Limb (tissue), 2 donors: ENCODE measurements around the gene VPS51.

Experiments used
- DNase-seq, 2 donors: peaks; one replicate each; pipeline ENCODE4 v3.0.0-alpha.2; 2016; ENCODE audit errors: extremely low spot score in 2 of 2

The VPS51 gene

DNA sequence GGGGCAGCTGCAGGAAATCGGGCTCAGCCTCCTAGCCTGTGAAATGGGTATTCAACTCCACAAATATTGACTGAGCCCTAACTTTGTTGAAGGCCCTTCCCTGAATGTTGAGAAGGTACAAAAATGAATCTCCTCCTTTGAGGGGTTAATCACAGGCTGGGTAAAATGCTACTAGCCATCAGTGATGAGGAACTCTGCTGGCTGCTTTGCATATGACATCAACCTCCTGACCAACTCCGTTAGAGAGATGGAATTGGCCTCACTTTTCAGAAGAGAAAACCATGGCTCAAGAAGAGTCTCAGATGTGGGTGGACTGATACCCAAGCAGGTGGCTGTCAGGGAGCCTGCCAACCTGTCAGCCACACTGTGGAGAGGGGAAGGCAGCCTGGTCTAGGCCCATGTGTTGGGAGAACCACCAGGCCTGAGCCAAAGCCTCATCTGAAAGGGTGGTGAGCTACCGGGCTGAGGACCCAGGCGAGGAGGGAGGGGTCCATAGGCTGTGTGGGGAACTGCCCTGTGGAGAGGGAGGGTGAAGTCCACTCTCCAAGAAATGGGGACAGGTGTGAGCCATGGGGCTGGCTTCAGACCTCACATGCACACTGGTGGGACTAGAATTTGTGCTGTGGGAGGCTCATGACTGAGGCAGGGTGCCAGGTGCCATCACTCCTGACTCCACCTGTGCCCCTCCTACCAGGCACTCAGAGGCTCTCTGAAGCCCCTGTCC, 23.9 kb upstream of the VPS51 start:
- no peak for DNase-seq

DNA sequence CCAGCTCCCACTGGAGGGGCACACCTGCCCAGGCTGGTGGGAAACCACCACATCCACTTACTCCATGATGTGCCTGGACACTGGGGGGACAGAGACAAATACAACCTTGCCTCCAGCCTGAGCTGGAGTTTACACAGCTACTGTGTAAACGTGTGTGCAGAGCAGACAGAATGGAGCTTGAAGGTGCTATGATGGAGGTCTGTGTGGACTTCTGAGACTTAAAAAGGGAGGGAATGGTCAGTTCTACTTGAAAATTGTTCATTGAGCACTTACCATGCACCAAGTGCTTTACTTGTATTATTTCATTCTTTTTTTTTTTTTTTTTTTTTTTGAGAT, 23.4 kb upstream of the VPS51 start:
- DNase-seq, result no peak

DNA sequence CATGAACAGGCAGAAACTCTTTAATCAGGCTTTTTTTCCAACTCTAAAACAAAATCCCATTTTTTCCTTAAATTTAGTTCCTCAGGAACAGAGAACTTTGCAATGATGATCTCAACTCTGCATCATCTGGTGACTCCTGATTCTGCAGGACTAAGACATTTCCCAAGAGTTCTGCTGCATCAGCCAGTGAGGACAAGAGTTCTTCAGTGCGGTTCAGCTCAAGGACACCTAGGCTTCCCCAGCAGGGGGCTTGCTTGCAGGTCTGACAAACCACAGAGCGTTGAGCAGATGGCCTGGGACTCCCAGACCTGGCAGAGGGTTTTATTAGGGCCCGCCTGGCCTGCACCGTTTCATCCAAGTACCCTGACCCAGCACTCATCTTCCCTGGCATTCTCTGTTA, 18.6 kb upstream of the VPS51 start:
- no peak for DNase-seq

DNA sequence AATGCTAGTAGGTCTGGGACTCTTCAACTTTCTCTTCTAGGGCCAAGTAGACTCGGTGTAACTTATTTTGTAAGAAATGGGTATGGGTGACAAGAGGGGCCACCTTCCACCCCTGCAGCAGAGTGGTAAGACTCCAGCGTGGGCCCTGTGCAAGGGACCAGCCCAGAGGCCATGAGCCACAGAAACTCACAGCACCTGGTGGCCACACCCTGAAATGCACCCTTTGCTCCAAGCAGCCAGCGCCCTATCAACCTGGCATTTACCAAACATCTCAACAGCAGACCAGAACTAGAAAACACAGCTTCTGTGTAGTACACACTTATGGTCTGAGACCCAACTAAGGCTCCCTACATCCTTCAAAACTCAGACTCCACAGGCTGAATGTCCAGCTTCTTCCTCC, 17.9 kb upstream of the VPS51 start:
- DNase-seq, result no peak

DNA sequence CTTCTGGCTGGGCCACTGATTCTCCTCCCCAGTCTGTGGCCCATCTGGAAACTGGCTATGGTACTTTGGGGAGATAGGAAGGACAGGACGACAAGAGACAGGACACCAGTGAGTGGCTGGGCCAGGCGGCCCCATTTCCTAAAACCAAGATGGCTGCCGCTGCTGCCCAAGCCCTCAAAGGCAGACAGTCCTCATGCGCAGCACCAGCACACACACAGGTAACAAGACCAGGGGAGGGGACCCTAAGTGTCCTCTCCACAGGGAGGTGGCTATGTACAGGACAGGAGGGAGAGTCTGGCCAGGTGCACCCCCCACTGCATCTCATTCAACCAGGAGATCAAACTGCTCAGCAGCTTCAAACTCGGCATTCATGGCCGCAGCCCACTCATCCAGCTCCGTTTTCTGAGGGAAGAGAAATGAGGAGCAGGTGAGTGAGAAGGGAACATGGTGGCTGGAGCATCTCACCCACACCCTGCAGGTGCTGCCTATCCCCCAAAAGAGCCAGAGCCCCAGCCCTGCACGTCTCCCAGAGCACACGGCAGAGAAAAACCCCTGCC, 17.1 kb upstream of the VPS51 start:
- no peak for DNase-seq

DNA sequence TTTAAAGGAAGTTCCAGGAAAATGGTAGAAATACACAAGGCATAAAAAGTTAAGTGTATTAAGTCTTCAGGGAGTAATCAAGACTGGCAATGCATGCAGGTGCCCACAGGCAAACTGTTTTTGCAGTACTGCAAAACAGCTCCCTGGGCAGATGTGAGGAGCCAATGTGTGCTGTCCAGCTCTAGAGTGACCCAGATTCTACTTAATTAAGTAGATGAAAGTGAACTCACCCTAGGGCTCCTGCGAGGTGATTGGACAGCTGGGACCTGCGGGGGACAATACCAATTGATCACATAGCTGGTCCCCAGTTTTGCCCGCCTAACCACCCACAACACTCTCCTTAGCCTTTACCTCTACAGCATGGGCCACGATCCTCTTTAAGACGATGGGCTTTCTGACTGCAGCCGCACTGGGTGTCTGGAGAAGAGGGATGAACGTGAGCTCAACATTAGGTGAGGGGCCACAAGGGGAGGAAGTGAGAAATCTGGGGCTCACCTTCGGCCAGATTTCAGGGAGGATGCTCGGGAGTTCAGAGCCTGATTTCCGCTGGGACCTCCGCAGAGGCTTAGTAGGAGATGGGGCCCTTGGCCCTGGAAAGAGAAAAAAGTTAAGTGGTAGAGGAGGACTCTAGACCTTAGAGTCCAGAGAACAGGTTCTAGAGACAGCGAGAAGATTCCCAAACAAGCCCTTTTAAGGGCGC, 12.7 kb upstream of the VPS51 start:
- no peak for DNase-seq

DNA sequence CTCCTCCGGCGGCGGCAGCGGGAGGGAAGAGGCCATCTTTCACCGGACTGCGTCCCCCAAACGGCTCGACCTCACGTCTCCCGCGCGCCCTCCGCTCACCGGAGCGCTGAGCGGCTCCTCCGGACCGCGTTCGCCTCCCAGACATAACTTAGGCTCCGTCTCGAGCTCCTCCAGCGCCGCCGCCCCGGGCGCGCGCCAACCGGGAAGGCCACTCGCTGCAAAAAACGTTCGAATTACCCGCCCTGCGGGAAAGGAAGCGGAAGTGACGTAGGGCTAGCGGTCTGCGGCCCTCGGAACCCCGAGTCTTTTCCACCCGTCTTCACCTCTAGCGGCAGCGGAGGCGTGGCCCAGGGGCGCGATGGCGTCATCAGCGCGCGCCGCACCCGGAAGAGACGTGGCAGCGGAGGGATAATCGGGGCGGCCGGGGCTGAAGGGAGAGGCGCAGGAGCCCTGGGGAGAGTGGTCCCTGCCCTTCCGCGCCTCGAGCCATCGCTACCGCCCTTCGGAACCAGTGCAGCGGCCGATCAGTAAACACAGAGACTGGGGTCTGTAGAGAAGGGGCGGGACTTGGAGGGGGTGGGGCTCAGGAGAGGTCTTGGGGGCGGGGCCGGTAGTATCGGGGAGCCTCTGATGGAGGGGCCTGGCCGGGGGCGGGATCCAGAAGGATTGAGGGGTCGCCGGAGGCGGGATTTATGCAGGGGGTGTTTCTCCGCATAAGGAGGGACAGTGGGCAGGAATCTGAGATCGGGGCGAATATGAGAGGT, 12.0 kb upstream of the VPS51 start, which contains the start of the genes CDCA5 and ZFPL1:
CDCA5 (minus strand) TSS at position 207 of the 764 bp plus-strand sequence; CDS start at position 145, 62 bp downstream.
ZFPL1 (plus strand) TSS at position 389 of the 764 bp plus-strand sequence. CDS start 477 bp downstream, outside the sequence.
- DNase-seq, result peak; percentile 98

DNA sequence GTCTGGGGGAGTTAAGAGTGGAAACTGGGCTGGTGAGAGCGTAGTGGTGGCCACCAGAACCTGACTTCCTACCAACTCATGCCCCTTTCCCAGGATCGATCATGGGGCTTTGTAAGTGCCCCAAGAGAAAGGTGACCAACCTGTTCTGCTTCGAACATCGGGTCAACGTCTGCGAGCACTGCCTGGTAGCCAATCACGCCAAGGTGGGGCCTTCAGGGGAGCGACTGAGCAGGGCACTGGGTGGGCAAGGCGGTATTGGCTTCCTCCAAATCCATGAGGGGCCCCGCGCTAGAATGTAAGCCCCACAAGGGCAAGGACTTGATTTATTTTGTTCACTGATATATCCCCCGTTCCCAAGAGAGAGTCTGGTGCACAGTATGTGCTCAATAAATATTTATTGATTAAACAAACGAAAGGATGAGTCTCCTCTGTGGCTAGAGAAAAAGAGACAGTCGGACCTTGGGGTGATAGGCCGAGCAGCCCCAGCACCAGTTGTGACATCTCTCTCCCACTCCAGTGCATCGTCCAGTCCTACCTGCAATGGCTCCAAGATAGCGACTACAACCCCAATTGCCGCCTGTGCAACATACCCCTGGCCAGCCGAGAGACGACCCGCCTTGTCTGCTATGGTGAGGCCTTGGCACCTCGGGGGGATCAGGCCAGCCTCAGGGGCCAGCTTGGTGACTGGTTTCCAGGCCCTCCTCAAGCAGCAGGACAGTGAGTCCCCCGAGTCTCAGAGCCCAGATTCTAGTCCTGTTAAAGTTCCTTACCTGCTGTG, 11.2 kb upstream of the VPS51 start:
- DNase-seq, result no peak

DNA sequence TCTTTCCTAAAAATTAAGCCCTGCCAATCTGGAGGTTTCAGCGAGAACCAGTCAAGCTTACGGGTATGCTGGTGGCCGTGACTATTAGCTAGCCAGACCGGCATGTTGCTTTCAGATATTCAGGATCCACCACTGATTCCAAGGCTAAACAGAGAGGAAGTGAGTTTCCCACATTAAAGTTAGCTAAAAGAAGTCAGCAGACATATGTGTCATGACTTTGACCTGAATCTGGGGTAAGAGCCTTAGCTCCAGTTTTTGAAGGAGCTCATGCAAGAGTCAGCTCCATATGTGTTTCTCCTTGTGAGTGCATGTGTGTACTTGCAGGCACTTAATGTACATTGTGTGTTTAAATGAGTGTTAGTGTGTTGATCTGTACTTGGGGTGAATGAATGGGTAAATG, 10.6 kb upstream of the VPS51 start:
- DNase-seq, result no peak

DNA sequence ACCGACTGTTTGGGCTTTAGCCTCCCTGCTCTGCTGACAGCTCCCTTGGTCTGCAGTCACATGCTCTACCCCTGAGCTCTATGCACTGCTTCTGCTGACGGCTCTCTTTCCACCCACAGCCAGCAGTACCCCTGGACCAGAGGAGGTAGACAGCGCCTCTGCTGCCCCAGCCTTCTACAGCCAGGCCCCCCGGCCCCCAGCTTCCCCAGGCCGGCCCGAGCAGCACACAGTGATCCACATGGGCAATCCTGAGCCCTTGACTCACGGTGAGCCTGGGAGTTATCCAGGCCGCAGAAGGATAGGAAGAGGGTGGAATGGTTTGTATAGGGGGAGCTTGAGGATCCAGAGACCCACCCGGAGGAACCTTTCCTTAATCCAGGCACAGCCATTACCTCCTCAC, 9.2 kb upstream of the VPS51 start:
- no peak for DNase-seq

DNA sequence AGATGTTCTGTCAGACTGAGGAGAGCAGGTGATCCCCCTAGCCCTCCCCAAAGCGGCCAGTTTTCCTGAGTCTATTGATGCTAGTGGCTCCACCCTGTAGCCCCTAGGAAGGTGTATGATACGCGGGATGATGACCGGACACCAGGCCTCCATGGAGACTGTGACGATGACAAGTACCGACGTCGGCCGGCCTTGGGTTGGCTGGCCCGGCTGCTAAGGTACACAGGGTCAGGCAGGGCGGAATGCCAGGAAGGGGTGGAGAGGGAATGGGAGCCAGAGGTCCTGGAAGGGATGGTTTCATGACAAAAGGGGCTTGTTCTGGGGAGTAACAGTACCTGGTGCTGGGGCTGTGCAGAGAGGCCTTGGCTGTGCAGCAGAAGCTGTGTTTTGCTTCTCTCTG, 8.8 kb upstream of the VPS51 start:
- DNase-seq, result no peak

DNA sequence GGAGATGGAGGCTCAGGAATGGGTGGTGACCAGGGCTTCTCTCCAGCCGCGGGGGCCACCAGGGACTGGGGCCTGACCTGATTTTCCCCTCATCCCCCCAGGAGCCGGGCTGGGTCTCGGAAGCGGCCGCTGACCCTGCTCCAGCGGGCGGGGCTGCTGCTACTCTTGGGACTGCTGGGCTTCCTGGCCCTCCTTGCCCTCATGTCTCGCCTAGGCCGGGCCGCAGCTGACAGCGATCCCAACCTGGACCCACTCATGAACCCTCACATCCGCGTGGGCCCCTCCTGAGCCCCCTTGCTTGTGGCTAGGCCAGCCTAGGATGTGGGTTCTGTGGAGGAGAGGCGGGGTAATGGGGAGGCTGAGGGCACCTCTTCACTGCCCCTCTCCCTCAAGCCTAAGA, 8.2 kb upstream of the VPS51 start:
- DNase-seq, result no peak

DNA sequence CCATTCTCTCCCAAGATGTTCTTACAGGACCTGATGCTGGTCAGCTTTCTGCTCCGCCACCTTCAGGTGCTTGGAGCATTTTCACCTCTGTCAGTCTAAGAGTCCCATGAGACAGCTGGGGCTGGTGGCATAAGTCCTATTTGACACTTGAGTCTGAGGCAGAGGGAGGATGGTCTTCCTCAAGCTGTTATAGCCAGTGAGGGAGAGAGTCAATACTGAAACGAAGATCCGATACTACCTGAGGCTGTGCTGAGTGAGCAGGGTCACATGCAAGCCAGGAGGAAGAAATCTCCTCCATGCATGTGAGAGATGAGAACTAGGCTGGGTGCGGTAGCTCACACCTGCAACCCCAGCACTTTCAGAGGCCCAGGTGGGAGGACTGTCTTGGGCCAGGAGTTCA, 6.4 kb upstream of the VPS51 start:
- no peak for DNase-seq

DNA sequence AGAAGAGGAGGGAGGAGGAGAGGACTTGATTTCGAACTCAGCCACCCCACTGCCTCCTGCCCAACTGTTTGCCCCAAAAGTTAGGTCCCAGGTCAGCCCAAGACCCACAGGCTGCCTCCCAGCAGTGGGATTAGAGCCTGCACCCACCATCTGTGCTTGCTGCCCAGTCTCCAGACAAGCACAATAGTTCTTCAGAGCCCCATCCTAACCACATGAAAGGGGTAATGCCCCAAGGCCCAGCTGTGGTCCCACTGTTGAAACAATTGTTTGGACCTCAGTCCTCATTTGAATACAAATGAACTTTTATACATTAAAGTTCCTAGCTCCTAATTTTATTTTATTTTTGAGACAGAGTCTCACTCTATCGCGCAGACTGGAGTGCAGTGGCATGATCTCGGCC, 5.4 kb upstream of the VPS51 start:
- DNase-seq, result no peak

DNA sequence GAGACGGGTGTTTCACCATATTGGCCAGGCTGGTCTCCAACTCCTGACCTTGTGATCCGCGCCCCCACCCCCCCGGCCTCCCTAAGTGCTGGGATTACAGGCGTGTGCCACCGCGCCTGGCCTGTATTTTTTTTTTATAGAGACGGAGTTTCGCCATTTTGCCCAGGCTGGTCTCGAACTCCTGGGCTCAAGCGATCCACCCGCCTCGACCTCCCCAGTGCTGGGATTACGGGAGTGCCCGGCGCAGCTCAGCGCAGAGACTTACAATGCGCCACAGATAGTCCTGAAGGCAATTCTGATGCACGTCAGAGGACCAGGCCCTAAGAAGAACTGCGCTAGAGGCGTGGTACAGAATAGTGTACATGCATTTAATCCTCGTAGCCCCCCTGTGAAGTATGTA, 587 bp upstream of the VPS51 start:
- DNase-seq, result no peak

DNA sequence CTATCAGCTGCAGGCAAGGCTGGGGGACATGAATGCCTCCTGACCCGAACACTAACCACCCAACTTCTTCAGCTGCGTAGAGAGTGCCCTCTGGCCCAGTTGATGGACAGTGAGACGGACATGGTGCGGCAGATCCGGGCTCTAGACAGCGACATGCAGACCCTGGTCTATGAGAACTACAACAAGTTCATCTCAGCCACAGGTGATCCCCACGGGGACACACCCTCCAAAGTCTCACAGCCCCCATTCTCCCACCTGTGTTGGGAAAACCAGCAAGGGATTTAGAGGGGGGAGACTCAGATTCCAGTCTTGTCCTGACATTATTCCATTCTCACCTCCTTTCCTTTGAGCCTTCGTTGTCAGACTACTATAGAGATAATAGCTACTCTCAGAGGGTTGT, 912 bp downstream of the VPS51 start:
- DNase-seq, result no peak

DNA sequence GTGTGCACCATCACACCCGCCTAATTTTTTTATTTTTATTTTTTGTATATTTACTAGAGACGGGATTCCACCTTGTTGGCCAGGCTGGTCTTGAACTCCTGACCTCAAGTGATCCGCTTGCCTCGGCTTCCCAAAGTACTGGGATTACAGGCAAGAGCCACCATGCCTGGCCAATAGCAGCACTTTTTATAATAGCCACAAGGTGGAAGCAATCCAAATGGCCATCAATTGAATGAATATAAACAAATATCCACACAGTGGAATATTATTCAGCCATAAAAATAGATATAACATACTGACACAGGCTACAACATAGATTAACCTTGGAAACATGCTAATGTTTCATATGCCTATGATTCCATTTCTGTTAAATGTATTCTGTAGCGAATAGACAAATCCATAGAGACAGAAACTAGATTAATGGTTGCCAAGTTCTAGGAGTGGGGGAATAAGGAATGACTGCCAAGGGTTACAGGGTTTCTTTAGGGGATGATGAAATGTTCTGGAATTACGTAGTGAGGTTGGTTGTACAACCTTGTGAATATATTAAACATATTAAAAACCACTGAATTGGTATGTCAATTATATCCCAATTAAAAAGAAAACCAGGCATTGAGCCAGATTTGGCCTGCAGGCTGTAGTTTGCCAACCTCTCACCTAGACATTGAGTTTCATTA, 4.8 kb downstream of the VPS51 start:
- DNase-seq, result no peak

DNA sequence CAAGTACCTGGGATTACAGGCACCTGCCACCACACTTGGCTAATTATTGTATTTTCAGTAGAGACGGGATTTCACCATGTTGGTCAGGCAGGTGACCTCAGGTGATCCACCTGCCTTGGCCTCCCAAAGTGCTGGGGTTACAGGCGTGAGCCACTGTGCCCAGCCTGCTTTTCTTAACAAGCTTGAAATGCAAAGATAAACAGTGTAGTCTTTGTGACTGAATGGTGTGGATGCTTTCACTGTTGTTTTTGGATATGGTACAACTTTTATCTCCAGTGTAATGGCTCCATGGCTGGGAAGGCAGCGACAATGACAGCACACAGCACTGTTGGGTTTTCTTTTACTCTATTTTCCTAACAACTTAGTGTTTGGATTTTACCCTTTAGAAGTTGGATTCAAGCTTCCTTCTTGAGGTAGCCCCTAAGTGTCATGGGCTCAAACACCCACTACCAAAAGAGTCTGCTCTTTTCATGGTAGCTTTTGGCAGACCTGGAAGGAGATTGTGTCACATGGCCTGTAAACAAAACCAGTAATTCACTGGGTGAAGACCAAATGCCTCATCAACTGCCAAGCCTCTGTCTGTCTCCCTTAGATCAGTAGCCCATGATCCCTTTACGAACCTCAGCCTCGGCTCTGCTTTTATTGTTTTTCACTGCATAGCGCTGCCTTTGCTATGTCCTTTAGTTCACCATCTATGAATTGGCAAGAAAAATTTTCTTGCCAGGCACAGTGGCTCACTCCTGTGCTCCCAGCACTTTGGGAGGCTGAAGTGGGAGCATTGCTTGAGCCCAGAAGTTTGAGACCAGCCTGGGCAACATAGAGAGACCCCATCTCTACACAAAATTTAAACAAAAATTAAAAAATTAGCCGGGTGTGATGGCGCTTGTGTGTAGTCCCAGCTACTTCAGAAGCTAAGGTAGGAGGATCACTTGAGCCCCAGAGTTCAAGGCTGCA, 6.4 kb downstream of the VPS51 start:
- no peak for DNase-seq

DNA sequence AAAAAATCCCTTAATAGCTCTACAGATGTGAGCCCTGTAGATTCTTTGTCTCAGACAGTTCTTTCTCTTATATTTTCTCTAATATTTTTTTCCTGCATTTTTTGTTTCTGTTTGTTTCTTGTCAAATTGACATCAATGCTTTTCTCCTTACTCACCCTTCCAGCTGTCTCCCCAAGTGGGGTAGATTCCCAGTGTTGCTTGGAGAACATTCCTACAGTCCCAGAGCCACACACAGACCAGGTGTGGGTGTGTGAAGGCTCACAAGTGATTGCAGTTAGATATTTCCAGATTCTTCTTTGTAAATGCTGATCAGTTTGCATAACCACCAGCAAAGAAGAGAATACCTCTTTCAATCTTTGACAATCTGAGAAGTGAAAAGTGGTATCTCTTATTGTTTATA, 7.5 kb downstream of the VPS51 start:
- no peak for DNase-seq

DNA sequence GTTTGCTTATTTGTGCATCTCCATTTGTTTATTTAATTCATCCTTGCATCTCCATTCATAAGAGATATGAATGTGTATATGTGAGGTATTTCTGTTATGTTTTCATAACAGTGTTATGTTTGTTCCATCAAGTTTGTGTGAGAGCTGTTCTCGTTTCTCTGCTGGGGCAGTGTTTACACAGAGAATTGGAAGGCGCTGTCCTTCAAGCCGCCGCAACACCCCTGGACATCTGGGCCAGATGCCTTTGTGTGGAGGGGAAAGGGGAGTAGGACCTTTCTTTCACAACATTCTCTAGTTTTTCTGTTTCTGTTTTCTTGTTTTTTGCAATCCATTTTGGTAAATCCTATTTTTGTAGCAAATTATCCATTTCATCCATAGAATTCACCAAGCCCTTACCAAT, 8.6 kb downstream of the VPS51 start:
- no peak for DNase-seq
